Measurements from ENCODE around the gene LPIN1.
"Not testable (repeated sequence)": the region's sequence is repeated elsewhere in the genome, so short reads cannot be mapped to it uniquely, and the experiment has no call there.

The LPIN1 gene

GRCh38 chr2:11832531-11832930 lies 86.1 kb downstream of the LPIN1 start:
- no peak for DNase-seq (ENCODE audit: low read depth, low spot score)

GRCh38 chr2:11833601-11834000 lies 87.2 kb downstream of the LPIN1 start:
- no peak for DNase-seq (ENCODE audit: low read depth, low spot score)

- no peak for DNase-seq (ENCODE audit: low read depth, low spot score)
Measured at GRCh38 chr2:11835403-11835802, 89.0 kb downstream of the LPIN1 start.

- no peak for DNase-seq (ENCODE audit: low read depth, low spot score)
Measured at GRCh38 chr2:11836647-11837219, 90.3 kb downstream of the LPIN1 start.

- DNase-seq (ENCODE audit: low read depth, low spot score): no peak
Measured at GRCh38 chr2:11837875-11838734, 91.7 kb downstream of the LPIN1 start.

- no peak for DNase-seq (ENCODE audit: low read depth, low spot score)
Measured at GRCh38 chr2:11839916-11840315, 93.5 kb downstream of the LPIN1 start.

- no peak for DNase-seq (ENCODE audit: low read depth, low spot score)
Measured at GRCh38 chr2:11842336-11842735, 95.9 kb downstream of the LPIN1 start.

- DNase-seq (ENCODE audit: low read depth, low spot score): not testable (repeated sequence)
Measured at GRCh38 chr2:11844798-11845197, 98.4 kb downstream of the LPIN1 start.

GRCh38 chr2:11847935-11848334 lies 101.5 kb downstream of the LPIN1 start:
- not testable (repeated sequence) for DNase-seq (ENCODE audit: low read depth, low spot score)

GRCh38 chr2:11850082-11850481 lies 103.7 kb downstream of the LPIN1 start:
- DNase-seq (ENCODE audit: low read depth, low spot score): no peak

GRCh38 chr2:11852526-11853196 lies 106.2 kb downstream of the LPIN1 start:
- no peak for DNase-seq (ENCODE audit: low read depth, low spot score)

GRCh38 chr2:11853197-11853588 lies 106.8 kb downstream of the LPIN1 start:
- DNase-seq (ENCODE audit: low read depth, low spot score): no peak

- no peak for DNase-seq (ENCODE audit: low read depth, low spot score)
Measured at GRCh38 chr2:11855064-11855760, 108.8 kb downstream of the LPIN1 start.

GRCh38 chr2:11856095-11856494 lies 109.7 kb downstream of the LPIN1 start:
- DNase-seq (ENCODE audit: low read depth, low spot score): no peak

GRCh38 chr2:11858883-11859282 lies 112.5 kb downstream of the LPIN1 start:
- DNase-seq (ENCODE audit: low read depth, low spot score): no peak

GRCh38 chr2:11859975-11860374 lies 113.5 kb downstream of the LPIN1 start:
- not testable (repeated sequence) for DNase-seq (ENCODE audit: low read depth, low spot score)

GRCh38 chr2:11861044-11861443 lies 114.6 kb downstream of the LPIN1 start:
- DNase-seq (ENCODE audit: low read depth, low spot score): no peak

- no peak for DNase-seq (ENCODE audit: low read depth, low spot score)
Measured at GRCh38 chr2:11862049-11862448, 115.6 kb downstream of the LPIN1 start.

- DNase-seq (ENCODE audit: low read depth, low spot score): no peak
Measured at GRCh38 chr2:11863103-11863502, 116.7 kb downstream of the LPIN1 start.

GRCh38 chr2:11863513-11864328 lies 117.3 kb downstream of the LPIN1 start:
- DNase-seq (ENCODE audit: low read depth, low spot score): peak; percentile 70

GRCh38 chr2:11864724-11865123 lies 118.3 kb downstream of the LPIN1 start:
- DNase-seq (ENCODE audit: low read depth, low spot score): no peak
